Measurements from ENCODE around the gene FBXO48.
"Not testable (repeated sequence)": the region's sequence is repeated elsewhere in the genome, so short reads cannot be mapped to it uniquely, and the experiment has no call there.

The FBXO48 gene

GRCh38 chr2:68471385-68471784, 4.3 kb upstream of the FBXO48 start:
- no peak for DNase-seq (ENCODE audit: low read depth)

GRCh38 chr2:68469935-68470334, 2.8 kb upstream of the FBXO48 start:
- DNase-seq (ENCODE audit: low read depth): no peak

- DNase-seq (ENCODE audit: low read depth): no peak
These were observed 1.7 kb upstream of the FBXO48 start for GRCh38 chr2:68468801-68469200.

GRCh38 chr2:68466778-68467076, 367 bp downstream of the FBXO48 start:
- no peak for DNase-seq (ENCODE audit: low read depth)

- DNase-seq (ENCODE audit: low read depth): no peak
These were observed 725 bp downstream of the FBXO48 start for GRCh38 chr2:68466361-68466777.

GRCh38 chr2:68465081-68465916, 1.8 kb downstream of the FBXO48 start:
- no peak for DNase-seq (ENCODE audit: low read depth)

- no peak for DNase-seq (ENCODE audit: low read depth)
These were observed 2.4 kb downstream of the FBXO48 start for GRCh38 chr2:68464651-68465050.

- no peak for DNase-seq (ENCODE audit: low read depth)
These were observed 3.7 kb downstream of the FBXO48 start for GRCh38 chr2:68463287-68463877.

- no peak for DNase-seq (ENCODE audit: low read depth)
These were observed 8.1 kb downstream of the FBXO48 start for GRCh38 chr2:68458981-68459380.

- DNase-seq (ENCODE audit: low read depth): no peak
These were observed 10.9 kb downstream of the FBXO48 start for GRCh38 chr2:68456198-68456597.

GRCh38 chr2:68454719-68455118, 12.4 kb downstream of the FBXO48 start:
- no peak for DNase-seq (ENCODE audit: low read depth)

- DNase-seq (ENCODE audit: low read depth): no peak
These were observed 13.2 kb downstream of the FBXO48 start for GRCh38 chr2:68453761-68454360.

- DNase-seq (ENCODE audit: low read depth): no peak
These were observed 14.8 kb downstream of the FBXO48 start for GRCh38 chr2:68452158-68452900.

GRCh38 chr2:68448671-68449653, 18.1 kb downstream of the FBXO48 start:
- DNase-seq (ENCODE audit: low read depth): no peak

GRCh38 chr2:68447118-68447517, 20.0 kb downstream of the FBXO48 start:
- DNase-seq (ENCODE audit: low read depth): no peak

GRCh38 chr2:68446425-68446824, 20.7 kb downstream of the FBXO48 start:
- DNase-seq (ENCODE audit: low read depth): not testable (repeated sequence)

GRCh38 chr2:68441994-68442322, 25.1 kb downstream of the FBXO48 start:
- DNase-seq (ENCODE audit: low read depth): no peak

- peak; percentile 55 for DNase-seq (ENCODE audit: low read depth)
These were observed 25.7 kb downstream of the FBXO48 start for GRCh38 chr2:68441179-68441993.

- DNase-seq (ENCODE audit: low read depth): no peak
These were observed 28.4 kb downstream of the FBXO48 start for GRCh38 chr2:68438455-68439303.

- no peak for DNase-seq (ENCODE audit: low read depth)
These were observed 30.8 kb downstream of the FBXO48 start for GRCh38 chr2:68436270-68436669.
